Spinal cord (tissue), 10 donors: ENCODE results near the gene TRIM3. TPM values are rescaled to one million over a fixed set of nuclear protein-coding genes. Genes with fewer than 3 reads are reported as not detected.
"Not testable (repeated sequence)": the region's sequence is repeated elsewhere in the genome, so short reads cannot be mapped to it uniquely, and the experiment has no call there.

Experiments used
- DNase-seq, 6 donors: peaks; one replicate each; pipeline versions ENCODE4 v3.0.0 to v3.0.0-alpha.2; 2013 to 2015; ENCODE audit warnings: low spot score in 6 of 6, low read depth in 4 of 6
- H3K27ac ChIP-seq: one replicate; pipeline ENCODE4 v1.5.1; 2013; ENCODE audit warnings: low read depth, low read length, control low read depth
- H3K27me3 ChIP-seq: one replicate; pipeline ENCODE4 v1.6.1; 2013; ENCODE audit warnings: low read length; ENCODE audit not compliant: control insufficient read depth, insufficient read depth
- H3K36me3 ChIP-seq: one replicate; pipeline ENCODE4 v1.6.1; 2013; ENCODE audit warnings: low read length; ENCODE audit not compliant: control insufficient read depth, insufficient read depth
- H3K4me1 ChIP-seq: one replicate; pipeline ENCODE4 v1.6.1; 2013; ENCODE audit warnings: low read length; ENCODE audit not compliant: control insufficient read depth, insufficient read depth
- H3K4me3 ChIP-seq: one replicate; pipeline ENCODE4 v1.5.1; 2013; ENCODE audit warnings: low read depth, low read length, control low read depth
- H3K9me3 ChIP-seq: one replicate; pipeline ENCODE4 v1.6.1; 2013; ENCODE audit warnings: low read length; ENCODE audit not compliant: control insufficient read depth, insufficient read depth
- WGBS: methylation state at CpG from one replicate; pipeline ENCODE4 v1.1.5; 2013; ENCODE audit warnings: missing lambda C conversion rate; ENCODE audit not compliant: insufficient coverage; 5-methylcytosine and 5-hydroxymethylcytosine counted together
- long read RNA-seq, 4 donors: transcript quantifications; one replicate each; lab custom pipeline, GENCODE V29; 2026
- polyA plus RNA-seq, 2 donors: library from polyadenylated mRNA; unstranded; fragments of 120-200 nt; gene quantifications; one replicate each; pipeline ENCODE4 v1.2.1, GENCODE V29; 2013; ENCODE audit not compliant: insufficient read length in 2 of 2
- total RNA-seq, 2 donors: library from RNA; depleted of rRNA in 1 of 2; stranded (reverse); fragments of 120-200 nt in 1 of 2; fragments of >200 nt in 1 of 2; gene quantifications; one replicate each; pipeline versions ENCODE4 v1.2.3 to v1.2.4, GENCODE V29; 2013 to 2014
- donor health status: healthy.

The TRIM3 gene
- total RNA-seq, result 10 to 100 TPM; 28.2 to 37.7 TPM
- 10 to 100 TPM; 52.6 to 67.7 TPM for polyA plus RNA-seq
- long read RNA-seq, donor 1, transcript TRIM3-201 (12 exons, 2,879 nt), result major isoform, 7 of 11 reads
- long read RNA-seq, donor 1, partial matches to known transcripts, result 0 of 11 reads
- long read RNA-seq, donor 1, other reads (novel, unspliced or antisense), result 0 of 11 reads
- long read RNA-seq, donor 2, partial matches to known transcripts, result 0 of 2 reads
- long read RNA-seq, donor 2, other reads (novel, unspliced or antisense), result 0 of 2 reads
- long read RNA-seq, donor 3, partial matches to known transcripts, result 0 of 5 reads
- long read RNA-seq, donor 3, other reads (novel, unspliced or antisense), result 0 of 5 reads
- long read RNA-seq, donor 4, partial matches to known transcripts, result 0 of 1 reads
- long read RNA-seq, donor 4, other reads (novel, unspliced or antisense), result 0 of 1 reads

DNA sequence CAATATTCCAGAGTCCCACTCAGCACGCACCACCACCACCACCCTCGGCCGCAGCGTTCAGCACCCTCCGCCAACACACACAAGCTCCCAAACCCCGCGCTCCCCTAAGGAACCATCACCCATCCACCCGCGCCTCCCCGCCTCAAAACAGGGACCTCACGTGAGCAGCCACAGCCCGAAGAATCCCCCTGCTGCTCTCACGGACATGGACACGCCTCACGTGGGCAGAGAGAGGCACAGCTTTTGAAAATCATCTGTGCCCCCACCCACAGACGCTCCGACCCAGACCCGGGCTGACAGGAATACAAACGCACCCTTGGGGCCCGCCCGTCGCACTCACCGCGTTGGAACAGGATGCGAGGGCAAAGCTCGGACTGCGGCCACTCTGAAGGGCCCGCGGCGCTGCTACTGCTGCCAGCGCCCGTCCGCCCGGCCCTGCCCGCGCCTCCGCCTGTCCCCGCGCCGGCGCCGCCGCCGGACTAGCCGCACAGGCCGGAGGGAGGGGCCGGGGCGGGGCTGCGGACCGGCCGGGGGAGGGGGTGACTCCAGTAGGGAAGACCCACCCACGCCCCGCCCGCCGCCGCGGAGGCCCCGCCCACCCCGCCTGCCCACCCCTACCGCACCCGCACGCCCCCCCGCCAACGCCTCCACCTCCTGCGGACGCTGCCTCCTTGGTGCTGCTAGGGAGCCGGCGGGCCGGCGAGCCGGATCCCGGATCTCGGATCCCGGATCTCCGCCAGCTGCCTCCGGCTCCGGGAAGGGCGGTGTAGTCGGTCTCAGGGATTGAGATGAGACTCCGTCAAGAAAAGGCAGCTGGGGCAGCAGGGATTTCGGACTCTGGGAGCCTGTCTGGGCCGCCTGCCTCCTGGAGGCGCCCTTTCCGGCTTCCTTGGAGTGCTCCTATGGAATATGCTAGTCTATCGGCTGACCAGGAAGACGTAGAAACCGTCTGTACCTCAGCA is at the start of gene TRIM3:
Gene TRIM3 (minus strand): TSS at position 491 of the 962 bp plus-strand sequence. CDS start 8,246 bp downstream, outside the sequence.
- Histone ChIP-seq H3K27me3 (no peaks in the 10 kb centered on the region), H3K4me1 (peaks cover 11% of the 10 kb centered on the region), H3K9me3 (no peaks in the 10 kb centered on the region), H3K4me3 (peak within 1 kb of the TSS; percentile 89), H3K36me3 (peaks cover 23% of the 10 kb centered on the region), H3K27ac (peak within 1 kb of the TSS; percentile 94)
- peak; percentile 59 to 96 (median 82) for DNase-seq
- WGBS, result 0% methylated on average over 66 of the region's 87 CpGs

DNA sequence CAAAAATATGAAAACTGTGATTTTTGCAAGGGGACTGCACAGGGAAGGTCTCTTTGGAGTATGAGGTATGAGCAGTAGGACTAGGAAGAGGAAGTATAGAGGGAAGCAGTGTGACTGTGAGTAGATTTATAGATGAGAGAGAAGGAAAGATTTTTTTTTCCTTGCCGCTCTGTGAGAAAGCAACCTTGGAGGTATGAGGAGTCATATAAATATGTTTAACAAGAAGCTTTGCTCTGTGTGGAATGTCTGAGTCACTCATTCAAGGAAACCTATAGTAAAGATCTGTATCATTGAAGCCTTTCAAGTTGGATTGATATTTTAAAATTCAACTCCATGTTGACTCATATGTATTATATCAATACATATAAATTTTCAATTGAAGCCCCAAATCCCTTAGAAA is 49.5 kb upstream of the TRIM3 start:
- no peaks in the 10 kb centered on the region for H3K27me3 ChIP-seq
- WGBS, result no CpG with 5 or more reads among the region's 1 CpG
- H3K4me1 ChIP-seq, result no peaks in the 10 kb centered on the region
- no peaks in the 10 kb centered on the region for H3K9me3 ChIP-seq
- H3K27ac ChIP-seq, result no peak overlapping the region
- no peak for DNase-seq
- no peak overlapping the region for H3K4me3 ChIP-seq
- peaks cover 5% of the 10 kb centered on the region for H3K36me3 ChIP-seq

- DNase-seq, result not testable (repeated sequence)
Measured at GRCh38 chr11:6521946-6522345, 48.2 kb upstream of the TRIM3 start.

GRCh38 chr11:6520265-6520664 is 46.5 kb upstream of the TRIM3 start:
- WGBS, result 100% methylated on average over 1 of the region's 3 CpGs
- Histone ChIP-seq H3K4me1 (no peaks in the 10 kb centered on the region), H3K27me3 (no peaks in the 10 kb centered on the region)

More at GRCh38 chr11:6521946-6522345, 48.2 kb upstream of the TRIM3 start:
- not testable (repeated sequence) for H3K36me3 ChIP-seq, H3K4me3 ChIP-seq, H3K27me3 ChIP-seq, H3K9me3 ChIP-seq, H3K4me1 ChIP-seq, H3K27ac ChIP-seq
- WGBS, result 80% methylated on average over 2 of the region's 3 CpGs

DNA sequence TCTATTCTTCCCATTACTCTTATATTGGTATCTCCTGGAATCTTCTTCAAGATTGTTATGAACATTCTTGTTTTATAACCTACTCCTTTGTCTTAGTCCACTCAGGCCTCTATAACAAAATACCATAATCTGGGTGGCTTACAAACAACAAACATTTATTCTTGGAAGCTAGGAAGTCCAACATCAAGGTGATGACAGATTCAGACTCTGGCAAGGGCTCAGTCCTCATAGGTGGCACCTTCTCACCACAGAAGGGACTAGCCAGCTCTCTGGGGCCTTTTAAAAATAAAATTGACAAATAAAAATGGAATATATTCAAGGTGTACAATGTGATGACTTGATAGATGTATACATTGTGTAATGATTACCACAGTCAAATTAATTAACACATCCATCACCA is 43.1 kb upstream of the TRIM3 start:
- no peak overlapping the region for H3K4me3 ChIP-seq
- H3K27me3 ChIP-seq, result no peaks in the 10 kb centered on the region
- no peak for DNase-seq
- H3K36me3 ChIP-seq, result peaks cover 14% of the 10 kb centered on the region
- no peaks in the 10 kb centered on the region for H3K9me3 ChIP-seq
- H3K4me1 ChIP-seq, result no peaks in the 10 kb centered on the region
- H3K27ac ChIP-seq, result no peak overlapping the region

More at GRCh38 chr11:6520265-6520664, 46.5 kb upstream of the TRIM3 start:
- no peaks in the 10 kb centered on the region for H3K9me3 ChIP-seq
- DNase-seq, result no peak
- peaks cover 8% of the 10 kb centered on the region for H3K36me3 ChIP-seq
- no peak overlapping the region for H3K4me3 ChIP-seq
- H3K27ac ChIP-seq, result no peak overlapping the region

GRCh38 chr11:6505577-6506240 is 32.0 kb upstream of the TRIM3 start:
- DNase-seq, result peak in 3 of 6 donors; percentile 19 to 80 (median 63)
- peaks cover 12% of the 10 kb centered on the region for H3K36me3 ChIP-seq
- no peaks in the 10 kb centered on the region for H3K27me3 ChIP-seq
- H3K27ac ChIP-seq, result no peak overlapping the region
- WGBS, result no CpG with 5 or more reads among the region's 2 CpGs
- no peaks in the 10 kb centered on the region for H3K9me3 ChIP-seq
- H3K4me3 ChIP-seq, result no peak overlapping the region
- H3K4me1 ChIP-seq, result no peaks in the 10 kb centered on the region

DNA sequence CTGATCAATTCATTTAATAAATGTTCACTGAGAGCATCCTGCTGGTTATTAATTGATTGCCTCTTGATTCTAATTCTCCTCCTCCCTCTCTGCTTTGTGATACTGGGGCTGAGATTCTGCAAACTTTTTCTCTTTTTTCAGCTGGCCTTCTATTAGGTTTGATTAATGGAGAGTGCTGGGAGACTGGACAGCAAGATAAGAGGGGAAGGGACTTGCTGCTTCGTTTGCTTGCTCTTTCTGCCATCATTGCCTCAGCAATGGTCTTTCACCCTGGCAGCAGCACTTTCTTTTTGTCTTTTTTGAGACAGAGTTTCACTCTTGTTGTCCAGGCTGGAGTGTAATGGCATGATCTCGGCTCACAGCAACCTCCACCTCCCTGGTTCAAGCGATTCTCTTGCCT is 30.4 kb upstream of the TRIM3 start:
- 43% methylated on average over 1 of the region's 3 CpGs for WGBS
- Histone ChIP-seq H3K27me3 (no peaks in the 10 kb centered on the region), H3K27ac (no peak overlapping the region), H3K4me1 (no peaks in the 10 kb centered on the region), H3K36me3 (peaks cover 12% of the 10 kb centered on the region), H3K9me3 (no peaks in the 10 kb centered on the region), H3K4me3 (no peak overlapping the region)
- no peak for DNase-seq

DNA sequence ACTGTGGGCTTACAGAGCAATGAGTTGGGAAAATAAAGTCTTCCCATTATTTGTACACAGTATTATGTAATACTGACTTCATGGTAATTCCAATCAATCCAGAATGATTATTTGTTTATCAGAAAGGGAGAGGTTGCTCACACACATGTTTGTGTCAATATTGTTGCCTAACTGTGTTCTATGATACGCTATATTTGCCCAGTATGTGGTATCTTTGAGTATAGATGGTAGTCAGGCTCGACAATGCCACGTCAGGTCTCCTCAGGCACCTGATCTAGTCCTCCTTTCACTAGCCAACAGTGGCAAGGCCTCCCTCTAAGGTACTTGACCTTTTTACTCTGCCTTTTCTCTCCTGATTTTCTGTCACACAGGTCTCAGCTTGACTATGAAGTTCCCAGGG is 28.6 kb upstream of the TRIM3 start:
- no peaks in the 10 kb centered on the region for H3K27me3 ChIP-seq
- no peaks in the 10 kb centered on the region for H3K4me1 ChIP-seq
- peaks cover 25% of the 10 kb centered on the region for H3K36me3 ChIP-seq
- 83% methylated on average over 1 of the region's 3 CpGs for WGBS
- no peak overlapping the region for H3K4me3 ChIP-seq
- H3K27ac ChIP-seq, result no peak overlapping the region
- no peak for DNase-seq
- no peaks in the 10 kb centered on the region for H3K9me3 ChIP-seq

DNA sequence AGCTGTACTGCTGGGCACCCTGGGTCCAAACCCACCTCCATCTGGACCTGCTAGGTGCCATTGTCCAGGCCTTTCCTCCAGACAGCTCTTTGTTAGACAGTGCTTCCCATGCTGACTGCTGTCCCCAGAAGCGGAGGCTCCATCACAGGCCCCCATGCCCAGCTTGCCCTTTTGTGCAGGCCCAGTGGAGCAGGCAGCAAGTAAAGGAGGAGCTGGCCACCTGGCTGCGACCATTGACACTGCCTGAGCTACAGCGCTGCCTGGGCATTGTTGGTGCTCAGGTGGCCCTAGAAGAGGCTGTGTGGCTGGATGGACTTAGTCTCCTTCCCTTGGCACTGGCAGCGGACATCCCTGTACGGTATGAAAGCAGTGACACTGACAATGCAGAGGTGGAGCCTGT is 24.8 kb upstream of the TRIM3 start:
- Histone ChIP-seq H3K4me1 (peaks cover 4% of the 10 kb centered on the region), H3K9me3 (no peaks in the 10 kb centered on the region), H3K4me3 (no peak overlapping the region), H3K27me3 (no peaks in the 10 kb centered on the region), H3K36me3 (peaks cover 30% of the 10 kb centered on the region), H3K27ac (no peak overlapping the region)
- 97% methylated on average over 5 of the region's 5 CpGs for WGBS
- DNase-seq, result no peak
